Transverse colon (tissue), 4 donors: ENCODE data around the gene SERPINI2. TPM values are rescaled to one million over a fixed set of nuclear protein-coding genes. Genes with fewer than 3 reads are reported as not detected.

ENCODE experiments used
- DNase-seq: peaks from one replicate; pipeline ENCODE4 v3.0.0-alpha.2; 2019
- H3K27ac ChIP-seq, 4 donors: fragments of 200-600 bp; sonication (generic); 2 replicates each; pipeline ENCODE4 v1.5.1; 2016 to 2018; ENCODE audit warnings: inconsistent platforms in 4 of 4
- H3K27me3 ChIP-seq: fragments of 200-600 bp; sonication (generic); 2 replicates; pipeline ENCODE4 v1.5.1; 2017; ENCODE audit warnings: inconsistent platforms
- H3K36me3 ChIP-seq, 4 donors: fragments of 200-600 bp; sonication (generic); 2 replicates each; pipeline ENCODE4 v1.5.1; 2017 to 2019; ENCODE audit warnings: inconsistent platforms in 4 of 4
- H3K4me1 ChIP-seq, 4 donors: fragments of 200-600 bp; sonication (generic); 2 replicates each; pipeline ENCODE4 v1.5.1; 2017 to 2020; ENCODE audit warnings: inconsistent platforms in 4 of 4
- H3K4me3 ChIP-seq, 4 donors: fragments of 200-600 bp; sonication (generic); 1 replicate in 1 of 4; 2 replicates in 3 of 4; pipeline versions ENCODE4 v1.5.1 to v1.6.1; 2017 to 2019; ENCODE audit warnings: inconsistent platforms in 4 of 4
- H3K9me3 ChIP-seq, 2 donors: fragments of 200-600 bp; sonication (generic); 2 replicates each; pipeline ENCODE4 v1.5.1; 2017 to 2019; ENCODE audit warnings: inconsistent platforms in 2 of 2
- EP300 ChIP-seq: sonication (generic); formaldehyde crosslinking; IDR thresholded peaks from one replicate; pipeline ENCODE4 v1.6.1; 2017; ENCODE audit warnings: antibody characterized with exemption, low read depth
- POLR2A ChIP-seq: fragments of 450-650 bp; IDR thresholded peaks from one replicate; pipeline ENCODE4 v1.6.1; 2016; ENCODE audit warnings: antibody characterized with exemption, mild to moderate bottlenecking, moderate library complexity
- POLR2AphosphoS5 ChIP-seq, 3 donors: sonication (generic); formaldehyde crosslinking; IDR thresholded peaks; one replicate each; pipeline ENCODE4 v1.6.1; 2016; ENCODE audit warnings: antibody characterized with exemption in 3 of 3
- WGBS, 2 donors: methylation state at CpG; one replicate each; pipeline ENCODE4 v1.1.5; 2018; ENCODE audit warnings: low coverage in 1 of 2; 5-methylcytosine and 5-hydroxymethylcytosine counted together
- in situ Hi-C, 4 donors: fragments of 200-750 bp; cut with MboI; loops; one replicate each; pipeline versions ENCODE4 v1.15.0 to v1.15.1; 2017; ENCODE audit warnings: low sequenced_read_pairs in 3 of 4, low pct_ligation_motif_present in 1 of 4, low pct_unique_long_range_greater_than_20kb in 1 of 4
- intact Hi-C: fragments of 100-400 bp; cut with DNase I; formaldehyde crosslinking; loops from one replicate; pipeline ENCODE4 v1.15.1; 2023; ENCODE audit warnings: low total_unique reads
- total RNA-seq, 4 donors: library from RNA; depleted of rRNA; stranded (reverse); fragments of >200 nt; gene quantifications; one replicate each; pipeline ENCODE4 v1.1.0, GENCODE V29; 2016
- TF ChIP-seq, protein P1 (sequence below), 5 experiments: fragments of 200-600 bp in 3 of 5; fragments of 450-650 bp in 2 of 5; sonication (generic) in 3 of 5; IDR thresholded peaks; 1 replicate in 2 of 5; 2 replicates in 3 of 5; pipeline ENCODE4 v1.5.1; 2016 to 2017; ENCODE audit warnings: antibody characterized with exemption in 5 of 5, inconsistent platforms in 3 of 5, mild to moderate bottlenecking in 2 of 5, moderate library complexity in 1 of 5

The SERPINI2 gene
- total RNA-seq, 4 donors from 2014 or later: not detected

DNA sequence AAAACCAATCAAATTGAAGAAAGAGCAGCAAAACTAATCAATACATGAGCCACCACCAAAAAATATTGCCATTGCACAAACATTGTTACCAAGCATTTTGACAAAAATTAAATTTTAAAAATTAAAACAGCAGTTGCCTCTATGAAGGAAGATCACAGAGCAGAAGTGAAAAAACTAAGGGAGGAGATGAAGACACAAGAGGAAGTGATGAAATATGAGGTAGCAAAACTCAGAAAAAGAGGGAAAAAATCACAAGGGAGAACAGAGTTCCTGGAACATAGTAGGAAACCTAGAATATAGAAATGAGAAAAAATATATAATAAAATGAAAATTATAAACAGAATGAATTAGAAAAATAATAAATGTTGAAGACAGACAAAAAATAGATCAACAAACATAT lies 7.3 kb upstream of the SERPINI2 start:
- TF ChIP-seq, protein P1, sequence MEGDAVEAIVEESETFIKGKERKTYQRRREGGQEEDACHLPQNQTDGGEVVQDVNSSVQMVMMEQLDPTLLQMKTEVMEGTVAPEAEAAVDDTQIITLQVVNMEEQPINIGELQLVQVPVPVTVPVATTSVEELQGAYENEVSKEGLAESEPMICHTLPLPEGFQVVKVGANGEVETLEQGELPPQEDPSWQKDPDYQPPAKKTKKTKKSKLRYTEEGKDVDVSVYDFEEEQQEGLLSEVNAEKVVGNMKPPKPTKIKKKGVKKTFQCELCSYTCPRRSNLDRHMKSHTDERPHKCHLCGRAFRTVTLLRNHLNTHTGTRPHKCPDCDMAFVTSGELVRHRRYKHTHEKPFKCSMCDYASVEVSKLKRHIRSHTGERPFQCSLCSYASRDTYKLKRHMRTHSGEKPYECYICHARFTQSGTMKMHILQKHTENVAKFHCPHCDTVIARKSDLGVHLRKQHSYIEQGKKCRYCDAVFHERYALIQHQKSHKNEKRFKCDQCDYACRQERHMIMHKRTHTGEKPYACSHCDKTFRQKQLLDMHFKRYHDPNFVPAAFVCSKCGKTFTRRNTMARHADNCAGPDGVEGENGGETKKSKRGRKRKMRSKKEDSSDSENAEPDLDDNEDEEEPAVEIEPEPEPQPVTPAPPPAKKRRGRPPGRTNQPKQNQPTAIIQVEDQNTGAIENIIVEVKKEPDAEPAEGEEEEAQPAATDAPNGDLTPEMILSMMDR (IDR thresholded peaks at IDR 0.05): no peak
- no peak for TF ChIP-seq POLR2A
- TF ChIP-seq POLR2AphosphoS5 (IDR thresholded peaks at IDR 0.05): no peak
- TF ChIP-seq EP300: no peak
- in situ Hi-C loops: no loop called here
- H3K27me3 ChIP-seq: no peaks in the 10 kb centered on the region
- no peak for DNase-seq
- H3K4me1 ChIP-seq: no peaks in the 10 kb centered on the region
- intact Hi-C loops: no loop called here
- H3K4me3 ChIP-seq: no peak overlapping the region
- H3K9me3 ChIP-seq: no peaks in the 10 kb centered on the region
- H3K36me3 ChIP-seq: no peaks in the 10 kb centered on the region
- H3K27ac ChIP-seq: no peak overlapping the region

DNA sequence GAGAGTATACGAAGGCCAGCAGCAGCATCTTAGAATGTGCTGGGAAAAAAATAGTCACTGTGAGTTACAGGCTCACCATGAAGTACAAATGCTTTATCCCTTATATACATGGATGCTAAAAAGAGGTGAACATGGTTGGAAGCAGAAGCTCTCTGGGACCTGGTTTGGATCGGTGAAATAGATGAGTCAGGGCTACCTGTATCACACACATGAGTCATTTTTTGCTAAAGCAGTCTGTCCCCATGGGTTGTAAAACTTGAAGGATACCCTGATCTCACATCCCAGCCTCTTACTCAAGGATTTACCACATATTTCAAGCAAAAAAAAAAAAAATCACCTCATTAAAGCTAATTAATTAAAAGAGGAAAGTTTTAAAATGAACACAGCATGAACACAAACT lies 6.9 kb upstream of the SERPINI2 start:
- no peaks in the 10 kb centered on the region for H3K36me3 ChIP-seq
- in situ Hi-C loops (no loop called here), intact Hi-C loops (no loop called here)
- no peak overlapping the region for H3K4me3 ChIP-seq
- DNase-seq: no peak
- no peaks in the 10 kb centered on the region for H3K9me3 ChIP-seq
- H3K27ac ChIP-seq: no peak overlapping the region
- no peaks in the 10 kb centered on the region for H3K27me3 ChIP-seq
- H3K4me1 ChIP-seq: no peaks in the 10 kb centered on the region
- TF ChIP-seq POLR2AphosphoS5 (IDR thresholded peaks at IDR 0.05): no peak
- 59 to 84% methylated on average over 2 of the region's 2 CpGs for WGBS, 2 donors

DNA sequence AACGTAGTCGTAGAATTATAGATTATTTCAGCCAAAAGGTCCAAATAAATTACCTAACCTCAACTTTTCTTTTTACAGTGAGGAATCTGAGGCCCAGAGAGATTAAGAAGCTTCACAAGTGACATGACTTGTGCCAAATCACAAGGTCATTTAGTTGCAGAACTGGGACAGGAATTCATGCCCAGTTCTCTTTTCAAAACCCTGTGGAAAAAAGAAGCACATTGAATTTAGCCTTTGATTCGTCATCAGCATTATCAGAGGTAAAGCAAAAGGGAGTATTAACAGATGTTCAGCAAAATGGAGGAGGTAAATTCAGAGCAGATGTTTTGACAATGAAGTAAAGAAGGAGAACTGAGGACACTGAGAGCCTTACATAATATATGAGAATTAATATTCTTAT lies 4.5 kb downstream of the SERPINI2 start:
- H3K27ac ChIP-seq: no peak overlapping the region
- whole genome bisulfite sequencing, 2 donors: 80 to 83% methylated on average over 3 of the region's 3 CpGs
- no peak overlapping the region for H3K4me3 ChIP-seq
- in situ Hi-C loops: no loop called here
- no peak for DNase-seq
- H3K9me3 ChIP-seq: no peaks in the 10 kb centered on the region
- H3K36me3 ChIP-seq: no peaks in the 10 kb centered on the region
- no peaks in the 10 kb centered on the region for H3K4me1 ChIP-seq
- TF ChIP-seq POLR2A (no peak), POLR2AphosphoS5 (IDR thresholded peaks at IDR 0.05) (no peak), EP300 (no peak)
- TF ChIP-seq, protein P1 (IDR thresholded peaks at IDR 0.05): no peak
- H3K27me3 ChIP-seq: no peaks in the 10 kb centered on the region
- intact Hi-C loops: no loop called here

DNA sequence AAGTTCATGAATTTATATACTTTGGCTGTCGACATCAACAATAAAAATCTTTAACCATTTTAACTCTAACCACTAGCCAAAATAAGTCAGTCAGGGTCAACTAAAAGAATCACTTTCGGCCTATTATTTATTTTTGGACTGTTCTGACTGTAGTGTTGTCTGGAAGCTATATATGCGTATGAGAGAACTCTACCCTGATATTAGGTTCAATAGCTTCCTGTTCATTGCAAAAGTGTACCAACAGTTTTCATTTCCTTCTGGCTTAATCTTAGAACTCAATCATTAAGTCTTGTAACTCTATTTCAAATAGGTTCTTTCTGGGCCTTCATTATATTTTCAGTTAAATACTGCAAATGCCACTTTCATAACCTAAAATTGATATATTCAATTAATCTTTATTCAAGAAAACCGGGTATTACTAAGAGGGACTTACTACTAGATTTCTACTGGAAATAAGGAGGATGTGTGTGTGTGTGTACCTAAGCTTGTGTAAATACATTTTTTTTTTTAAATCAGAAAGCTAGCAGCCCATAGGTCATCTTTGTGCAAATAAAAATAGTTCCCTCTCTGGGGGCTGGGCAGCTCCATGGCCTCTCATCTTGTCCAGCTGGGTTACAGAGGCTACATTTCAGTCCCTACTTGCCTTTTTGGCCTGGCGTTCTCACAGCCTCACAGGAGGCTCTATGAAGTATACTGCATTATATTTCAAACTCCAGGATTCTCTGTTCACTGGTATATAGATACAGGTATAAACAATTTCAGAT lies 5.8 kb downstream of the SERPINI2 start:
- 67% methylated on average over 4 to 5 of the region's 5 CpGs for WGBS, 2 donors
- intact Hi-C loops: no loop called here
- in situ Hi-C loops: no loop called here
- Histone ChIP-seq H3K36me3 (no peaks in the 10 kb centered on the region), H3K4me1 (no peaks in the 10 kb centered on the region), H3K27me3 (no peaks in the 10 kb centered on the region), H3K9me3 (no peaks in the 10 kb centered on the region), H3K27ac (no peak overlapping the region), H3K4me3 (no peak overlapping the region)
- no peak for DNase-seq
- TF ChIP-seq POLR2AphosphoS5 (IDR thresholded peaks at IDR 0.05) (no peak), POLR2A (no peak), EP300 (no peak)
- TF ChIP-seq, protein P1 (IDR thresholded peaks at IDR 0.05): no peak

DNA sequence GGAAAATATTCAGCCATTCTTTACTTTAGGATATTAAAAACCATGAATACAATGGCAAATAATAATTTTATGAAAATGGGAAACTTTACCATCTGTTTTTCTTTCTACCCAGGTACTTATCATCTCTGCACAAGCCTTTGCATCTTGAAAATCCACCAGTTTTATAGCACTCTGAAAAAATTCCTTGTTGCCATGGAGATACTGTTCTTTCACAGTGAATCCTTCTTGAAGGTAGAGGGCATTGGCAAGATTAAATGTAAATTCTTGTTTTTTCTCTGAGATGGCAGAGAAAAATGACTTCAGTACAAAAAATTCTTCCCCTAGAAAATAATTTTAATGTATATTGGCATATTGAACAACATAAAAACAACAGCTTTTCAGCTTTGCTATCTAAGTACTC lies 6.9 kb downstream of the SERPINI2 start:
- no peak for DNase-seq
- Histone ChIP-seq H3K36me3 (no peaks in the 10 kb centered on the region), H3K9me3 (no peaks in the 10 kb centered on the region), H3K27ac (no peak overlapping the region), H3K4me1 (no peaks in the 10 kb centered on the region), H3K4me3 (no peak overlapping the region), H3K27me3 (no peaks in the 10 kb centered on the region)
- TF ChIP-seq EP300 (no peak), POLR2A (no peak), POLR2AphosphoS5 (IDR thresholded peaks at IDR 0.05) (no peak)
- TF ChIP-seq, protein P1 (IDR thresholded peaks at IDR 0.05): no peak
- intact Hi-C loops (no loop called here), in situ Hi-C loops (no loop called here)
